Central memory CD8-positive, alpha-beta T cell (primary cell): Measurements from ENCODE around the gene PELI2.

Source experiments
- ATAC-seq: fragments of 150-1000 bp; cut with Tn5 transposase; replicated peaks from 2 replicates; pipeline ENCODE4 v1.10.0; 2022; ENCODE audit warnings: mild to moderate bottlenecking, moderate FRiP score, moderate number of reproducible peaks; ENCODE audit not compliant: poor library complexity, severe bottlenecking; ENCODE audit errors: extremely low read depth
- DNase-seq, 2 donors: peaks; one replicate each; pipeline ENCODE4 v3.0.0; 2021; ENCODE audit warnings: low spot score in 2 of 2
- H3K27ac Mint-ChIP-seq: one replicate; pipeline ENCODE4 v1.8.0; 2022; ENCODE audit warnings: low read depth, mild to moderate bottlenecking, moderate library complexity, mixed read lengths
- H3K27me3 Mint-ChIP-seq: one replicate; pipeline ENCODE4 v1.8.0; 2022; ENCODE audit warnings: mixed read lengths
- H3K36me3 Mint-ChIP-seq: one replicate; pipeline ENCODE4 v1.8.0; 2022; ENCODE audit warnings: mild to moderate bottlenecking, moderate library complexity, mixed read lengths; ENCODE audit not compliant: insufficient read depth
- H3K4me1 Mint-ChIP-seq: one replicate; pipeline ENCODE4 v1.8.0; 2022; ENCODE audit warnings: mixed read lengths
- H3K4me3 Mint-ChIP-seq: one replicate; pipeline ENCODE4 v1.8.0; 2022; ENCODE audit warnings: mild to moderate bottlenecking, moderate library complexity, mixed read lengths
- H3K9me3 Mint-ChIP-seq: one replicate; pipeline ENCODE4 v1.8.0; 2022; ENCODE audit warnings: mixed read lengths

PELI2 gene

GRCh38 chr14:56124327-56124726 lies 6.1 kb downstream of the PELI2 start:
- Mint-ChIP-seq H3K9me3 (no peaks in the 10 kb centered on the region), H3K27me3 (peaks cover 63% of the 10 kb centered on the region), H3K4me3 (no peak overlapping the region), H3K27ac (no peak overlapping the region), H3K36me3 (peaks cover 9% of the 10 kb centered on the region), H3K4me1 (peaks cover 21% of the 10 kb centered on the region)
- ATAC-seq, result no peak
- DNase-seq, result no peak

GRCh38 chr14:56125772-56126636 lies 7.8 kb downstream of the PELI2 start:
- Mint-ChIP-seq H3K27me3 (peaks cover 54% of the 10 kb centered on the region), H3K27ac (no peak overlapping the region), H3K4me1 (peaks cover 11% of the 10 kb centered on the region), H3K36me3 (peaks cover 7% of the 10 kb centered on the region), H3K9me3 (no peaks in the 10 kb centered on the region), H3K4me3 (no peak overlapping the region)
- DNase-seq, result no peak
- no peak for ATAC-seq

DNA sequence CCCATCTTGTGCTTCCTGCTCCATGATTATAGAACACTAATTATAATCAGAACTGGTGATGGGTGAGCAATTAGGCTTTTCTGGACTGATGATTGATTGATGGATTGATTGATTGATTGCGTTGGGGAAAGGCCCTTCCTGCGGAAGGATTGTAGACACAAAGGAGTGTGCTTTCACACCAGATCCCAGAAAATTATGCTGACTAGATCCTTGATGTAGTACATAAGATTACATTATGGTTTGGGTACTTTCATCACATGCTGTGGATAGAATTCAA lies 8.4 kb downstream of the PELI2 start:
- no peaks in the 10 kb centered on the region for H3K9me3 Mint-ChIP-seq
- ATAC-seq (no peak), DNase-seq (no peak)
- no peak overlapping the region for H3K27ac Mint-ChIP-seq
- H3K27me3 Mint-ChIP-seq, result peaks cover 54% of the 10 kb centered on the region
- no peak overlapping the region for H3K4me3 Mint-ChIP-seq
- H3K4me1 Mint-ChIP-seq, result peaks cover 11% of the 10 kb centered on the region
- peaks cover 7% of the 10 kb centered on the region for H3K36me3 Mint-ChIP-seq

DNA sequence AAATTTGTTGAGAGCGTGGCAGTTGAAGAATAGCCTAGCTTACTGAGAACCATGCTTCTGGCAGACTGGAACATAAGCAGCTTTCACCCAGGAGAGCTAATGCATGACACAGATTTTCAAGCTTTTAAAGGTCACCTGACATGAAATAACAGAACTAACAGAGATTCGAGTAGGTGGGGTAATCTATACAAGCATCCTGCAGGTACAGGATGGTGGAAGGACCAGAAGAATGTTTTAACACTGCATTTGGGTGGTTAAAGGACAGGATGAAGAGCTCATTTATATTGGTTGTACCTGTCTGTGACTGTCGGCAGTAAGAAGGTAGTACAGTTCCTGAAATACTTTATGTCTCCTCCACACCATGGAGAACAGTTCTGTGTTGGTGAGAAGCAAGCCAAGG lies 8.9 kb downstream of the PELI2 start:
- H3K36me3 Mint-ChIP-seq, result peaks cover 7% of the 10 kb centered on the region
- DNase-seq (no peak), ATAC-seq (no peak)
- peaks cover 11% of the 10 kb centered on the region for H3K4me1 Mint-ChIP-seq
- no peaks in the 10 kb centered on the region for H3K9me3 Mint-ChIP-seq
- H3K27ac Mint-ChIP-seq, result no peak overlapping the region
- peaks cover 54% of the 10 kb centered on the region for H3K27me3 Mint-ChIP-seq
- no peak overlapping the region for H3K4me3 Mint-ChIP-seq

- H3K4me3 Mint-ChIP-seq, result no peak overlapping the region
Measured at GRCh38 chr14:56129092-56129491, 10.9 kb downstream of the PELI2 start.

DNA sequence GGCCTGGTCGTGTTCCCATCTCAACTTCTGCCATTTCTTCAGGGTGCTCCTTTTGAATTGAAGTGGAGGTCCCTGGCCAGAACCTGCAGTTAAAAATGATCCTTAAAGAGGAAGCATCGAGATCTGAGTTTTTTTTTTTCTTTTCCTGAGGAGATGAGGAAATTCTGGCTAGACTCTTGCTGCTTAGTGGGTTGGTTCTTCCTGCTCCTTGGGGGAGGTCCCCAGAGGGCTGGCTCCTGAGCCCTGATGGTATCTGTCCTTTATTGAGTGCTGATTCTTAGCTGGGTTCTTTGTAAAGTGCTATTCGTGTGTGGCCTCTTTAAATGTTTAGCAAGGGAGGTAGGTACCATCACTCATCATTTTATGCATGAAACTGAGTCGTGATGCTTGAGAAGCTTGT lies 11.7 kb downstream of the PELI2 start:
- peaks cover 6% of the 10 kb centered on the region for H3K4me1 Mint-ChIP-seq
- peaks cover 59% of the 10 kb centered on the region for H3K27me3 Mint-ChIP-seq

More at GRCh38 chr14:56129092-56129491, 10.9 kb downstream of the PELI2 start:
- DNase-seq (no peak), ATAC-seq (no peak)
- Mint-ChIP-seq H3K9me3 (no peaks in the 10 kb centered on the region), H3K27ac (no peak overlapping the region), H3K27me3 (peaks cover 59% of the 10 kb centered on the region), H3K36me3 (peaks cover 7% of the 10 kb centered on the region), H3K4me1 (peaks cover 11% of the 10 kb centered on the region)

DNA sequence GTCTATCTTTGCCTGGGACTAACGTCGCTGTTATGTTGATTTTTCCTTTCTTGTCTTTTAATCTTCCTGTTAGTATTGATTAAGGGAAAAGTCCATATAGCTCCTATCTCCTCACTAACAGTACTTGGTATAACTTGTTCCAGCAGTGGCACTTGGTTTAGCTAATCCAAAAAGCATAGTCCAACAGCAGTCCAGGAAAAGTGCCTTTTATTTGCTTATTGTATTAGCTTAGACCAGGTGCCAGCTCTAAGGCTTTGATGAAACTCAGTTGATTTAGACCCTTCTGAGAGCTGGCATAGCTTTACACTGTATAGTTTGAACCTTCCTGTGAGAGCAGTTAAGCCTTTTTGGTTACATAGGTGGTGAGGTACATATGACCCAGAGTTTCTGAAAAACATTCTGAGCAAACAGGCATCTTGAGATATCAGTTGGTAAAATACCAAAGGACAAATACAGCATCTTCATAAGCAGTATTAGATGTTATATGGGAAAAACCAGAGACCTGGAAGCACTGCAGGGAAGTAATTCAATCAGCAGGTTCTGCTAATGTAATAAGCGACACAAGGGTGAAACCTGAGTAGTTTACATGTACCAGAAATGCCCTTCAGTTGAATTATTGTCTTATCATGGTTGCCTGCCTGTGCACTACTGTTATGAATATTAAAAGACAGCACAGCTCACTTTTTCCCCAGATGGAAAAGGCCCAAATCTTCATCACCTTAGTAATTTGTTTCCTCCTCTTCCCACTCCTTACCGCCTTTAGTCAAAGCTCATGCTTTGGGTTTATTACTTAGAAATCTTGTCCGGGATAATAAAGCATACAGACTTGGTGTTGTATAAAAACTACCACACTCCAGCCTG lies 13.0 kb downstream of the PELI2 start:
- peaks cover 5% of the 10 kb centered on the region for H3K4me1 Mint-ChIP-seq
- peaks cover 4% of the 10 kb centered on the region for H3K36me3 Mint-ChIP-seq
- H3K27me3 Mint-ChIP-seq, result peaks cover 61% of the 10 kb centered on the region
- no peaks in the 10 kb centered on the region for H3K9me3 Mint-ChIP-seq
- H3K4me3 Mint-ChIP-seq, result no peak overlapping the region
- no peak for DNase-seq
- ATAC-seq, result no peak
- H3K27ac Mint-ChIP-seq, result no peak overlapping the region

More for the DNA sequence above, 11.7 kb downstream of the PELI2 start:
- ATAC-seq (no peak), DNase-seq (no peak)
- Mint-ChIP-seq H3K9me3 (no peaks in the 10 kb centered on the region), H3K4me3 (no peak overlapping the region), H3K36me3 (peaks cover 7% of the 10 kb centered on the region), H3K27ac (no peak overlapping the region)

DNA sequence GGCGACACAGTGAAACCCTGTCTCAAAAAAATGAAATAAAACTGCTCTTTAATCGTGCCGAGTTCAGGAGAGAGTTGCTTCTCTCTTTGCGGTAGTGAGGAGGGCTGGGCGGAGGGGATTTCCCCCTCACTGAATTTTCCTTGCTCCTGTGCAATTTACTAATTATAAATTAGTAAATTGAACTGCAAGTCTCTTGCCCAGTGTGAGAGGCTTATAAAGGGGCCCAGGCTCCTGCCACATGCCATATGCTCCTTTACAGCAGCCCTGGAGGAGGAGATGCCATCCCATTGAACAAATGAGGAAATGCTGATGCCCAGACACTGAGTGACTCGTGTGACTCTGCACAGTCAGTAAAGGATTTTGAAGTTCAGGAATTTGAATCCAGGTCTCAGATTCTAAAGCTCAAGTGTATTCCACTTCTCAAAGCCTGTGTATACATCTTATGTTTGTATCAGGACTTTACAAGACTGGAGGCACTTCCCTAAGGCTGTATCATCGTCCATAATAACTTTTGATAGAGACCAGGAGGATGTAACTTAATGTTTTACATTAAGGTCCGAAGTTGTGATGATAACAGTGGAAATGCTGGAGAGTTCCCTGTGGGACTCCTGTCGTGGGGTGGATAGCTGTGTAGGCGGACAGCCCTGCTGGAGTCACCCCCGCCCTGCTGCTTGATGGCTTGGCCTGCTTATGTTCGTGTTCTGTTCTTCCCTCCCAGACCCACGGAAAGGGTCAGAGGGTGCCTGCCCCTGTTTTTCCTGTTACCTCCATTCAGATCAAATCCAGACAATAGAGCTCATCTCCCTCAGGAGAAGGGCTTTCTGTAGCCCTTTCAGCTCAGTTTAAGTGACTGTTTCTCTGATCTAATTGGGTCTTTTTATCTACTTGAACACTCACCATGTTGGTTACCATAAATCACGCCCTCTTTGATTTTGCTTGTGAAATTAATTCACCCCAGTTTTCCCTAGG lies 13.9 kb downstream of the PELI2 start:
- Mint-ChIP-seq H3K4me1 (peaks cover 5% of the 10 kb centered on the region), H3K4me3 (no peak overlapping the region), H3K27me3 (peaks cover 70% of the 10 kb centered on the region), H3K27ac (no peak overlapping the region), H3K9me3 (no peaks in the 10 kb centered on the region), H3K36me3 (peaks cover 4% of the 10 kb centered on the region)
- ATAC-seq, result no peak
- no peak for DNase-seq

DNA sequence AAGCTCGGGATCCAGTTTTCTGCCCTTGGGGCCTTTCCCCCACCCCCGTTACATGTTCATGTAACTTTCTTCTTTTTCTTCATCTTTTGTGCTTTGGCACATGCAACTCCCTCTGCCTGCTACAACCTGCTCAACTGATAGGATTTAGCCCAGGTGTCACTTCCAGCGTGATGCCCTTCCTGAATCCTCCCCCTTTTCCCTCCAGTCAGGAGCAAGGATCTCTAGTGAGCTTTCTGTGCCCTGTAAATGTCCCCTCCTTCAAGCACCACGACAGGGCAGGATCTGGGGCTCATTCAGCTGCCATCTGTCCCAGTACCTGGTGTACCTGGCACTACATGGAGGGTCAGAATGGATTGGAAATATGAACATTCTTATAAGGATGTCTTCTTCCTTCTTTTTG lies 15.3 kb downstream of the PELI2 start:
- no peak for ATAC-seq
- Mint-ChIP-seq H3K36me3 (peaks cover 2% of the 10 kb centered on the region), H3K27ac (no peak overlapping the region), H3K9me3 (no peaks in the 10 kb centered on the region), H3K4me1 (peaks cover 5% of the 10 kb centered on the region), H3K4me3 (no peak overlapping the region), H3K27me3 (peaks cover 72% of the 10 kb centered on the region)
- no peak for DNase-seq

GRCh38 chr14:56135001-56135400 lies 16.8 kb downstream of the PELI2 start:
- no peak overlapping the region for H3K4me3 Mint-ChIP-seq
- no peak overlapping the region for H3K27ac Mint-ChIP-seq
- H3K9me3 Mint-ChIP-seq, result no peaks in the 10 kb centered on the region
- H3K27me3 Mint-ChIP-seq, result peaks cover 77% of the 10 kb centered on the region
- H3K36me3 Mint-ChIP-seq, result peaks cover under 1% of the 10 kb centered on the region
- ATAC-seq, result no peak
- no peak for DNase-seq
- H3K4me1 Mint-ChIP-seq, result peaks cover 3% of the 10 kb centered on the region

GRCh38 chr14:56135668-56136067 lies 17.5 kb downstream of the PELI2 start:
- no peak for DNase-seq
- Mint-ChIP-seq H3K4me3 (no peak overlapping the region), H3K27me3 (peaks cover 79% of the 10 kb centered on the region), H3K9me3 (no peaks in the 10 kb centered on the region), H3K27ac (no peak overlapping the region), H3K36me3 (no peaks in the 10 kb centered on the region), H3K4me1 (no peaks in the 10 kb centered on the region)
- no peak for ATAC-seq
